GM19351 (cell line): ENCODE results near the gene SCN1B.
A peak's percentile ranks its signal among the peaks of the same experiment; 100 is the strongest.

Experiments
- ATAC-seq: cut with Tn5 transposase; IDR thresholded peaks from one replicate; pipeline ENCODE4 v1.9.1; 2021; ENCODE audit warnings: mild to moderate bottlenecking, moderate library complexity; ENCODE audit not compliant: unreplicated experiment

SCN1B gene

DNA sequence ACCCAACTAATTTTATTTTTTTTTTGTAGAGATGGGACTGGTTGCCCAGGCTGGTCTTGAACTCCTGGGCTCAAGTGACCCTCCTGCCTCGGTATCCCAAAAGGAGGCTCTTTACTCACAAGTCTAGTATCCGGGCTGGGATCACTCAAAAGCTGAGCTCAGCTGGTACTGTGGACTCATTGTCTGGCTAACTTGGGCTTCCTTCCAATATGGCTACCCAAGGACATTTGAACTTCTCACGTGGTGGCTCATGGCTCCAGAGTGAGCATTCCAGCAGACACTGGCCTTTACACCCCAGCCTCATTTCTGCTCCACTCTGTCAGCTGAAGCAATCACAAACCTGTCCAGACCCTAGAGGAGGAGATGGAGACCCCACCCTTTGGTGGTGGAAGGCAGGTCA is 40.2 kb downstream of the SCN1B start:
- no peak for ATAC-seq

GRCh38 chr19:35073516-35073915 is 43.2 kb downstream of the SCN1B start:
- no peak for ATAC-seq

GRCh38 chr19:35073941-35074340 is 43.7 kb downstream of the SCN1B start:
- ATAC-seq, result no peak

DNA sequence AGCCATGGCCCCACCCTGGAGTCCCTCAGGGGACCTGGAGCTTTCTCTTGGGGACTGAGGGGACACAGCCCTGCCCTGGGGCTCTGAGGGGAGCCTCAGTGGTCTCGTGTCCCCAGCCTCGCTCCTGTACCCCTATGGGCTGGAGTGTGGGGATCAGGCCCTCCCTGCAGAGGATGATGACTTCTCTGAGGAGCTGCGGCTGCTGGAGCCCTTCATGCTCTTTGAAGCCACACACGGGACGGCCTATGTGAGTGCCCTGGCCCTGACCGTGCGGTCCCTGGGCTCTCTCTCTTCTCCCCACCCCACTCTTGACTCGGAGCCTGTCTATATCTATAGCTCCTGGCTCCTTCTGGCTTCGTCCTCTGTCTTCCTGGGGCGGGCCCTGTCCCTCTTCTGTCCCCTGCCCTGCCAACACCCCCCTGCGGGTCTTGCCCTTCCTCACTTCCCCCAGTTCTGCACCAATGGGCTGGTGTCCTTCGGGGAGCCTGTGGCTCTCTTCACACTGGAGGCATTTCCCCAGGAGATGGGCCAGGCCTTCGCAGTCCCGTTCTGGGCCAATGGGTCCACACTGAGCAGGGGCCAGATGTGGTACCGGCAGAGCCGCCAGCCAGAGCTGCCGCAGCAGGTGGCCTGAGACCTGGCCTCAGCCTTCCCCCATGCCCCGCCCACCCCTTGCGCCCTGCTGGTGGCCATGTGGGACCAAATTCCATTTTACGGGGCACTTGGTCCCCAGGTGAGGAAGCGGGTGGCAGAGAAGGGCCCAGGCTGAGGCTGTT is 44.3 kb downstream of the SCN1B start:
- no peak for ATAC-seq

DNA sequence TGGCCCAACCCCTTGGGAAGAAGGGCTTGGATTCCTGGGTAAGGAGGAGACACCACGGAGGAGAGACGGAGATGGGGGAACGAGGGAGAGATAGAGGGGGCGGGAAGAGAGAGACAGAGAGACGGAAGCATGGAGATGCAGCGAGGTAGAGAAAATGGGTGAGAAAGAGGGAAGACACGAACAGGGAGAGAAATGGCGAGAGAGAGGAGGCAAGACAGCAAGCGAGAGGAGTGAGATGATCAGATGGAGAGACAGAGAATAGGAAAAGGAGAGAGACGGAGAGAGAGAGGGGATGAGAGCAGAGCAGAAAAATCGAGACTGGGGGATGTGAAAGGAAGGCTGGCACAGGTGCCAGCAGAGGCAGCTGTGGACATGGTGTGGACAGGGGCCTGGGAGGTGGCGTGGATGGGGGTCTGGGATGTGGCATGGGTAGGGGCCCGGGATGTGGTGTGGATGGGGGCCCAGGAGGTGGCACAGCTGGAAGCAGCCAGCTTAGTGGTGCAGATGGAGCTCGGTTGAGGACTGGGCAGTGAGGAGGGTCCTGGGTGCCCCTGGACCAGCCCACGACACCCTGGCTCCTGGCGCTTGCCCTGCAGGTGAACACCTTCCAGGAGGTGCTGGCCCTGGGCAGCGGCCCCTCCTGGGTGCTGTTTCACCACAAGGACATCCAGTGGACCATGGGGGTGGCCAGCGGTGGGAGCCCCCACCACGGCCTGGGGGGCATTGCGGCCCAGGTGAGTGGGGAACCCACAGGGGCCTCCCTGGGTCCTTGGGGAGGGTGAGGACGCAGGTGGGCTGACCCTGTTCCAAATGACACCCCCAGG is 45.1 kb downstream of the SCN1B start:
- no peak for ATAC-seq

DNA sequence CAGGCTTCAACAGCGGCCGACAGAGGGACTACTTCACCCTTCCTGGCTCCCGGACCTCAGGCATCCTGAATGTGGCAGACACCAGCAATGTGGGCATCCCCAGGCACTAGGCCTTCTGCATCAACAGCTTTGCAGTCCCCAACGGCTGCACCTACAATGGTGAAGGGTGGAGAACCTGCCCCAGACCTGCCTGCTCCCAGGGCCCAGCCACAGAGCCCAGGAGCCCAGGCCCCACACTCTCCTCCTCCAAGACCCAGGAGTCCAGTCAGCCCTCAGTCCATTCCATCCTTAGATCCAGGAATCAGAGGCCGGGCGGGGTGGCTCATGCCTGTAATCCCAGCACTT is 45.7 kb downstream of the SCN1B start:
- no peak for ATAC-seq

DNA sequence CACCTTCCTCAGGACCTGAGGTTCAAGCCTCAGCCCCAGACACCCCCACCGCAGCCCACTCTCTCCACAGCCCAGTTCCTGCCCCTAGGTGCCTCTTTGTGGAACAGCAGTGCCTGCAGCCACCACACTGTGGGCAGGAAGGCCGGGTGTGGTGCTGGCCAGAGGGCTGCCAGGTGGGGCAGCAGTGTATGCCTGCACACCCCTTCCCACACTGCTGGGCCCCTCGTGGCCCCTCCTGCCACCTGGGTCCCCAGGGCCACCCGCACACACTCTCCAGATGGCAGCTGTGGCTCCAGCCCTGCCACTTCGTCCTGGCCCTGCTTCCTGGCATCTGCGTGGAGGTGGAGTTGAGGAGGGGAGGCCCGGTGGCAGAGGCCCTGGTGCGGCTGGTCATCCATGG is 46.4 kb downstream of the SCN1B start:
- ATAC-seq, result no peak

- ATAC-seq, result no peak
Measured at GRCh38 chr19:35077411-35078223, 47.3 kb downstream of the SCN1B start.

DNA sequence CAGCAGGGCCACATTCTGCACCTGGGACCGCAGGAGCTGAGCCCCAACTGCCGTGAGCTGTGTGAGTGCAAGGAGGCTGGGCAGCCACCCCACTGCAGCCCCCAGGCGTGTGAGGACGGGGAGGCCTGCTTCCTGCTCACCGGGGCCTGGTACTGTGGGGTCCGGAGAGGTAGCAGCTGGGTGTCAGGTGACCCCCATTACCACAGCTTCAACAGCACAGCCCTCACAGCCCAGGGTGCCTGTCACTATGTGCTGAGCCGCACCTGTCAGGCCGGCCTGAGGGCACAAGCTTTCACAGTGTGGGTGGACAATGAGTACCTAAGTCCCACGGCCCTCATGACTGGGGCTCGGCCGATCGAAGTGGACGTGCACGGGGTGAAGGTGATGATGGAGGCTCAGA is 49.6 kb downstream of the SCN1B start:
- ATAC-seq, result no peak

DNA sequence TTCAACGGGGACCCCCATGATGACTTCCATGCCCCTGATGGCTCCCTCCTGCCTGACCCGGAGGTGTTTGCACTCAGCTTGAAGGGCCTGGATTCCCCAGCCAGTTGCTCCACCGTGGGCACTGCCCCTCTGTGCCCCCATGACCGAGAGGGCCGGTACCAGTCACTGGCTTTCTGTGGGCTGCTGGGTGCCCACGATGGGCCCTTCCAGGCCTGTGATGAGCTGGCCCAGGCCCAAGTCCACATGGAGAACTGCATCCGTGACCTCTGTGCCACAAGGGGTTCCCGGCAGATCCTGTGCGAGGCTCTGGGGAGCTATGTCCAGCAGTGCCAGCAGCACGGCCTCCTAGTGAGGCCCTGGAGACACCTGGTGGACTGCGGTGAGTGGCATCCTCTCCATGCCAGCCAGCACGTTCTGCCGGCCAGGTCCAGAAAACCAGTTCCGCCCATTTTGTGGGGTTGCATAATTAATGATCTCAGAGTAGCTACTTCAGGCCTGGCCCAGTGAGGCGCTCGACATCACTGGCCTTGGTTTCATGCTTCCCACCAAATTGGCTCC is 50.4 kb downstream of the SCN1B start:
- no peak for ATAC-seq

- ATAC-seq, result no peak
Measured at GRCh38 chr19:35081201-35081600, 50.9 kb downstream of the SCN1B start.

DNA sequence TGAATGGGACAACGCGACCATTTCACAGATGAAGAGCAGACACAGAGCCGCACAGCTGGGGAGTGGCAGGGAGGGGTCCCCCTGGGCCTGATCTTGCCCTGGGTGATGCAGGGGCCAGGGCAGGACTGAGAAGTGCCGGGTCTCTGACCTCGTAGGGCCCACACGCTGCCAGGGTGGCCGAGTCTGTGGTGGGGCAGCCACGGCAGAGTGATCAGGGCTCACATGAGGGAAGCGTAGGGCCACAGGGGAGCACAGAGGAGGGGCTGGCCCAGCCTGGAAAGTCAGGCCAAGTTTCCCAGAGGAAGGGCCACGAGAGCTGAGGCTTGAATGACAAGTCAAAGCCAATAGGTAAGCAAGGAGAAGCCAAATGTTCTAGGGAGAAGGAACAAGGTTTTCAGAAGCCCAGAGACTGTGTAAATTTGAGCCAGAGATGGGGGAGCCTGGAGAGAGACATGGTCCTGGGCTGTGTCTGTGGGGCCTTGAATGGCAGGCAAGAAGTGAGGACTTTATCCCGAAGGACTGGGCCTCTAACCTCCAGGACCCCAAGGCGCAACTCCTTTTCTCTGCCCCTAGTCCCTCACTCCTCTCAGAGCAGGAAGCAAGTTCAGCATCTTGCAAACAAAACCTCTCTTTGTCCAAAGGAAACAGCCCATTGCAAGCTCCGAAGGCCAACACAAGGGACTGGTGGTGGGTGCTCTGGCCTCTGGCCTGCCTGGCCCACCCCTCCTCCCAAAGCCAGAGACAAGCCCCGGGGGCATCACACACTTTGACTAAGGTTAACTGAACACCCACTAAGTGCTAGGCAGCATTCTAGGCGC is 53.6 kb downstream of the SCN1B start:
- no peak for ATAC-seq

GRCh38 chr19:35084509-35084762 is 54.2 kb downstream of the SCN1B start:
- no peak for ATAC-seq

GRCh38 chr19:35085947-35086346 is 55.7 kb downstream of the SCN1B start:
- ATAC-seq, result peak; percentile 62

DNA sequence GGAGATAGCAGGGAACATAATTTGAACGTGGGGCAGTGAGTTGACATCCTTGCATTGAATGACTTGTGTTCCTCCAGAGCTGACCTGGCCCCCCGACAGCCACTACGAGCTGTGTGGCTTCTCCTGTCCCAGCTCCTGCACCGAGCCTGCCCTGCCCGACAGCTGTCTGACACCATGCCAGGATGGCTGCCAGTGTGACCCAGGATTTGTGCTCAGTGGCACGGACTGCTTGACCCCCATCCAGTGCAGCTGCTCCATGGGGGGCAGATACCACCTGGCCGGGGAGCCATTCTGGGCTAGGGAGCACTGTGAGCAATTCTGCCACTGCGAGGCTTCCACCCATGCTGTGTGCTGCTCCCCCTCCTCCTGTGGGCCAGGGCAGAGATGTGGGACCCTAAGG is 56.2 kb downstream of the SCN1B start:
- ATAC-seq, result no peak

DNA sequence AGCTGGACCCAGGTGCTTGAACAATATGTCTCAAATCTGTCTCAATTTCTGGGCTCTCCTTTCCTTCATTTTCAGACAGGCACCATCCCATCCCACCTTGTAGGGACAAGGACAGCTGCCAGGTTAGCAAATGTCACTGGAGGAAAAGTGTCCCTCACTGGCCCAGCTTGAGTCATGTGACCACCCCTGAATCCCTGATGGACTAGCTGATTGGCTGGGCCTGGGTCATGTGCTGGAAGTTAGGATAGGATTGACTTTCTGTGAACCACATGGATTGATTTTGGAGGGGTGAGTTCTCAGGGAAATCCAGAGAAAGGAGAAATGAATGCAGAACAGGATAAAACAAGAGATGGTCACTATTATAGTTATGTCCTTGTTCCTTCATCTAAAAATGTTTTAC is 57.1 kb downstream of the SCN1B start:
- no peak for ATAC-seq

DNA sequence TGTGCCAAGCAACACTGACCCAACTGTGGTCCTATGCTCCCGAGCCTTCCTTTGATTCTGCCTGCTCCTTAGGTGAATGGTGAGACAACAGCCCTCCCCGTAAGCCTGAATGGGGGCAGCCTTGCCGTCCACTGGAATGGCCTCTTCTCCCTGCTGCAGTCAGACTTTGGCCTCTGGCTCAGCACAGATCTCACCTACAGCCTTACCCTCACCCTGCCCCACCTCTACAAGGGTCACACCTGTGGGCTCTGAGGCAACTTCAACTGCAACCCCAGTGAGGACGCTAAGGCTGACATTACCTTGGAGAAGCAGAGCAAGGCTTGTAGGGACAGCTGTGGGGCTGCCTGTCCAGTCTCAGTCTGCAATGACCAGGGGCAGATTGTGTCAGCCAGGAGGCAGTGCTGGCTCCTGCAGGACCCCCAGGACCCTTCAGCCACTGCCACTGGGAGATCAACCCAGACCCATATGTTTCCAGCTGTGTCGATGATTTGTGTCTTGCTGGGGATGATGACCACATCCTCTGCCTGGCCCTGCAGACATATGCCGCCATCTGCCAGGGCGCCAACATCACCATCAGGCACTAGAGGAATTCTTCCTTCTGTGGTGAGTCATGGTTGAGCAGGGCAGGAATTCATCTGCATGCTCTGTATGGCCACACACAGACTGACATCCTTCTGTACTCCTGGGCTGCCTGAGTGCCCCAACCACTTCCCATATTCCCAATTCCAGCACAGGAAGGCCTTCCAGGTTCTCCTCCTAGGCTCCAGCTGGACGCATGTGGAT is 58.1 kb downstream of the SCN1B start:
- ATAC-seq, result no peak

GRCh38 chr19:35089554-35089953 is 59.3 kb downstream of the SCN1B start:
- ATAC-seq, result no peak
